Peyer's patch (tissue), 4 donors: ENCODE results near the gene CDH26. TPM values are rescaled to one million over a fixed set of nuclear protein-coding genes. Genes with fewer than 3 reads are reported as not detected.

Experiments
- DNase-seq, 3 donors: peaks; one replicate each; pipeline ENCODE4 v3.0.0-alpha.2; 2017 to 2019
- H3K27ac ChIP-seq, 4 donors: fragments of 200-600 bp; sonication (generic); one replicate each; pipeline ENCODE4 v1.5.1; 2016 to 2019
- H3K27me3 ChIP-seq, 2 donors: fragments of 200-600 bp; sonication (generic); one replicate each; pipeline ENCODE4 v1.5.1; 2019
- H3K36me3 ChIP-seq, 3 donors: fragments of 200-600 bp; sonication (generic); one replicate each; pipeline ENCODE4 v1.5.1; 2016 to 2019
- H3K4me1 ChIP-seq, 4 donors: fragments of 200-600 bp; sonication (generic); one replicate each; pipeline ENCODE4 v1.5.1; 2016 to 2019
- H3K4me3 ChIP-seq, 4 donors: fragments of 200-600 bp; sonication (generic); 1 replicate in 3 of 4; 2 replicates in 1 of 4; pipeline ENCODE4 v1.5.1; 2016 to 2019; ENCODE audit warnings: mild to moderate bottlenecking in 1 of 4
- H3K9me3 ChIP-seq, 4 donors: fragments of 200-600 bp; sonication (generic); one replicate each; pipeline ENCODE4 v1.5.1; 2016 to 2019; ENCODE audit warnings: mild to moderate bottlenecking in 1 of 4
- CTCF ChIP-seq, 6 experiments: fragments of 450-650 bp in 4 of 6; fragments of 200-600 bp in 2 of 6; sonication (generic) in 1 of 6; IDR thresholded peaks; one replicate each; pipeline ENCODE4 v1.5.1; 2017 to 2019; ENCODE audit warnings: antibody characterized with exemption in 6 of 6, mild to moderate bottlenecking in 3 of 6, moderate library complexity in 1 of 6
- POLR2A ChIP-seq, 2 donors: fragments of 450-650 bp; IDR thresholded peaks; one replicate each; pipeline ENCODE4 v1.5.1; 2017; ENCODE audit warnings: antibody characterized with exemption in 2 of 2, mild to moderate bottlenecking in 2 of 2, moderate library complexity in 2 of 2
- total RNA-seq, 4 donors: library from RNA; depleted of rRNA; stranded (reverse); fragments of >200 nt; gene quantifications; one replicate each; pipeline ENCODE4 v1.1.0, GENCODE V29; 2016

The CDH26 gene
- total RNA-seq, 4 donors from 2014 or later = 0.88 to 9.8 (median 2.1) TPM

DNA sequence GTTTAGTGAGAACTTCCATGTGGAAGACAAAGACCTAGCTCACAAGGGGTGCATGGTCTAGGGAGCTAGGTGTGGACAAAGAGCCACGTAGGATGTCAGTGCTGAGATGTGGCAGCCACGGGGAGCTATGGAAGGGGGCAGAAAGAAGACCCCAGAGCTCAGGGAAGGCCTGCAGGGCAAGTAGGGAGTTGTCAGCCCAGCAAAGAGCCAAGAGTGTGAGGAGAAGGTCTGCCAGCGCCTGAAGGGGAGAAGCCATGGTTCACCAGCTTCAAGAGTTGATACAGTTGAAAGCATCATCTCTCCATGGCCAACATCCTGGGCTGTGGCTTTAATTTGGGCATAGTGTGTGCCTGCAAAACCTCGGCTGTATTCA lies 95.6 kb downstream of the CDH26 start:
- Histone ChIP-seq H3K36me3 (no peaks in the 10 kb centered on the region), H3K27ac (no peak overlapping the region), H3K4me1 (no peaks in the 10 kb centered on the region), H3K27me3 (no peaks in the 10 kb centered on the region), H3K4me3 (no peak overlapping the region), H3K9me3 (no peaks in the 10 kb centered on the region)
- DNase-seq = no peak
- TF ChIP-seq POLR2A (IDR thresholded peaks at IDR 0.05) (no peak), CTCF (IDR thresholded peaks at IDR 0.05) (no peak)

DNA sequence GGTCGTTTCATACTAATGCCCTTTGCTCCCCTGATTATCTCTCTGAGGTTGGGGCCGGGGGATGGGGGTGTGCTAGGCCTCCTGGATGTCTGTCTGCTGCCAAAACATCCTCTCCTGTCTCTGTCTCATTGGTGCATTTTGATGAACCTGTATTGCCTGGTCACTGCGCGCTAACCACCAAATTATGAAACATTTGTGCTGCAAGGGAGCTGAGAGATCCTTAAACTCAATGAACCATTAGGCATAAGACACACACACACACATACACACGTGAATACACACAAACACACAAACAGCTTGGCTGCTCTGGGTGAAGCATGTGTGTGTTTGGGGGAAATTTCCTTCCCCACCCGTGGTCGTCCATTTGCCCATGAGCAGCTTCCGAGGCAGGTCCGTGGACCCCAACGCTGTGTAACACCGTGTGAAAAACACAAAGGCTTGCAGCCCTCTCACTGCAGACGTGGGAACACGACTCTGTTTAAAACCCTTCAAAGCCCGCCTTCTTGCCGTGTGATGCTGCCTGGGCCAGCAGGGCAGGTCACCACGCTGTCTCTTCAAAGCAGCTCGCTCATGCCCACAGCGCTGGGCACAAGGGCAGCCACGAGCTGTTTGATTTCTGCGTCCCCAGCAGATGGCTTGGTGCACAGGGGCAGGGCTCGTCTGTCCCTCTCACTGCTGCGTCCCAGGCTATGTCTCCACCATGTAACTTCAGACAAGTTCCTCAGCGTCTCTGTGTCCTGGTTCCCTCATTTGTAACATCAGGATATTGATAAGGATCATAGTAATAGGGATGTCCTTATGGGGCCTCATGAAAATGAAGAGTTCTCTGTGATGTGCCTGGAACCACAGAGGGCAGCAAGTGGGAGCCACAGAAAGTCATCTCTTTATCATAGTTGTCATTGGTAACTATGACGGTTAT lies 96.8 kb downstream of the CDH26 start:
- no peak for DNase-seq
- Histone ChIP-seq H3K4me1 (no peaks in the 10 kb centered on the region), H3K9me3 (no peaks in the 10 kb centered on the region), H3K27me3 (no peaks in the 10 kb centered on the region), H3K27ac (no peak overlapping the region), H3K4me3 (no peak overlapping the region), H3K36me3 (no peaks in the 10 kb centered on the region)
- TF ChIP-seq POLR2A (IDR thresholded peaks at IDR 0.05) = no peak
- TF ChIP-seq CTCF (IDR thresholded peaks at IDR 0.05) = no peak

DNA sequence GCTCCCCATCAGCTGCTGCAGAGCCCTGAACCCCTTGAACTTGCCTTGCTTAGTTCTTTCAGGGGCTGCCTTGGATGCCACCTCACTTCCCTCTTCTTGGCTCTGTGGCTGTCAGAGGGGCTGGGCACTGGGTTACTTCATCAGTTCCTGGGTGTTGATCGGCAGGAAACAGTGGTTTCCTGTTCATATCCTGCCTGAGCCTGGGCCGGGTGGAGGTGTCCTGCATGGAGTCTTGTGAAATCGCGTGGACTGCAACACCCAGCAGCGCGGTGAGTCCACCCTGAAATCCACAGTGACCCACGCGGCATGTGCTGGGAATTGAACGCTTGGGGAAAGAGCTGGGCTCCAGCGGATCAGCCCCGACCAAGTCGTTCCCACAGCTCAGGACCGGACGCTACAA lies 97.5 kb downstream of the CDH26 start:
- peak overlapping the region in 1 of 4 donors; percentile 1 for H3K27ac ChIP-seq
- H3K4me3 ChIP-seq = no peak overlapping the region
- TF ChIP-seq CTCF (IDR thresholded peaks at IDR 0.05) (no peak), POLR2A (IDR thresholded peaks at IDR 0.05) (no peak)
- H3K9me3 ChIP-seq = no peaks in the 10 kb centered on the region
- peak in 2 of 3 donors; percentile 34 to 58 for DNase-seq
- H3K4me1 ChIP-seq = no peaks in the 10 kb centered on the region
- no peaks in the 10 kb centered on the region for H3K27me3 ChIP-seq
- H3K36me3 ChIP-seq = no peaks in the 10 kb centered on the region

- DNase-seq = no peak
- no peak for TF ChIP-seq POLR2A (IDR thresholded peaks at IDR 0.05)
- TF ChIP-seq CTCF (IDR thresholded peaks at IDR 0.05) = no peak
Observed at GRCh38 chr20:60056407-60057122, 98.3 kb downstream of the CDH26 start.

DNA sequence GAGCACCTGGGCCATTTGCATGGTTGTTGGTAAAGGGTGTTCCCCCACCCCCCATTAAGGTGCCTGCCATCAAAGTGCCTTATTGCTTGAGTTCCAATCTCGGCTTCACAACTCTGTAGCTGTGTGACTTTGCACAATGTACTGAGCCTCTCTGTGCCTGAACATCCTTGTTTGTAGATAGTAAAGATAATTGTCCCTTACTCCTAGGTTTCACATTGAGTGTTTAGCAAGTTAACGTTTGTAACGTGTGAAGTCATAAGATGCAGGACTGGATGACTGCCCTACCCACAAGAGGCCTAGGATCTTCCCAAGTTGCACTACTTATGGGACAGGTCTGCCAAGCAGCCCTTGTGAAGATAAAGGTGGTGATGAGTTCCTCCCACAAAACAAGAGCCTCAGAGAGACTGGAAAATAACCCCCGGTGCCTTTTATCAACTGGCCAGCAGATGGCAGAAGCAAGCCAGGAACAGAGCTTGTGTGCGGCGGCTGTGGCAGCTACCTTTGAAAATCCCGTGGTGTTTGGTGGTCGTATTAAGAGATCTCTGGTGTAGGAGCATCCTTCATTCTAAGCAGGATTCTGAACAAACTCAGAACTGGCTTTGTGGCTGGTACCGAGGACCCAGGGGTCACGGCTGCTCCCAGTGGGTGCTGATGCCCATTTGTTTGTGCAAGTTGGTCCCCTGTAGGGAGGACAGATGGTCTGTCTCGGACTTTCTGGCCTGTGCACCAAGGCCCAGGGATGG lies 99.1 kb downstream of the CDH26 start:
- TF ChIP-seq CTCF (IDR thresholded peaks at IDR 0.05) (peak; percentile 13 to 67 (median 58)), POLR2A (IDR thresholded peaks at IDR 0.05) (no peak)
- Histone ChIP-seq H3K27me3 (no peaks in the 10 kb centered on the region), H3K27ac (no peak overlapping the region), H3K4me1 (no peaks in the 10 kb centered on the region), H3K36me3 (no peaks in the 10 kb centered on the region), H3K9me3 (no peaks in the 10 kb centered on the region), H3K4me3 (no peak overlapping the region)
- DNase-seq = peak in 2 of 3 donors; percentile 34 to 64

More at GRCh38 chr20:60056407-60057122, 98.3 kb downstream of the CDH26 start:
- Histone ChIP-seq H3K9me3 (no peaks in the 10 kb centered on the region), H3K4me3 (no peak overlapping the region), H3K36me3 (no peaks in the 10 kb centered on the region), H3K27me3 (no peaks in the 10 kb centered on the region), H3K27ac (no peak overlapping the region), H3K4me1 (no peaks in the 10 kb centered on the region)
